HG03139 (cell line): ENCODE data around the gene RRP9.

Experiments used
- ATAC-seq: cut with Tn5 transposase; IDR thresholded peaks from one replicate; pipeline ENCODE4 v1.9.1; 2021; ENCODE audit not compliant: unreplicated experiment

Gene RRP9

DNA sequence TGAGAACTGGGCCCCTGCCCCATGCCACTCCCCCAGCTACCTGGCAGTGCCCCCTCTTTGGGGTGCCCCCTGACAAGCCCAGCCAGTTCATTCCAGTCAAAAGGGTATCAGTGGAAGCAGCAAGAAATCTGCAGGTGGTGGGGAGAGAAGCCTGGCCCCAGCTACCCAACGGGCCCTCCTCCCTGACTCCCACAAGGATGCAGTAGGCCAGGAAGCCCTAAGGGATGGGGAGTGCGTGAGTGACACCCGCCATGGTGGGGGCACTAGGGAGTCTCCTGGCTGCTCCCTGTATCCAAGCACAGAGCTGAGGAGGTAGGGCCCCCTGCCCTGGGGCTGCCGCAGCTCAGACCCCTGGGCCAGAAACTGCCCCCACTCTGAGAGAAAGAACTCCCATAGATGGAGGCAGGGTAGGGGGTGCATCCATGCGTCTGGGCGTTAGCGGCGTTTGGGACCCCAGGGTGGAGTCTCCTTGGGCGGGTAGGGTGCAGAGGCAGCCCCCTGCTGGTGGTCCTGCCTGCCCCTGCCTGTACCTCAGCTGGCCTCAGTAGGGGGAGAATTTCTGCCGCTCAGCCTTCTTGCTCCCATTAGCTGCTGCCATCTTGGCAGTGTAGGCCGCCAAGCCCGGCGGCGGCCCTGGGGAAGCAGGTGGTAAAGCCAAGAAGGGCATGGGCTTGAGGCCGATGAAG, 16.0 kb upstream of the RRP9 start:
- ATAC-seq = no peak

DNA sequence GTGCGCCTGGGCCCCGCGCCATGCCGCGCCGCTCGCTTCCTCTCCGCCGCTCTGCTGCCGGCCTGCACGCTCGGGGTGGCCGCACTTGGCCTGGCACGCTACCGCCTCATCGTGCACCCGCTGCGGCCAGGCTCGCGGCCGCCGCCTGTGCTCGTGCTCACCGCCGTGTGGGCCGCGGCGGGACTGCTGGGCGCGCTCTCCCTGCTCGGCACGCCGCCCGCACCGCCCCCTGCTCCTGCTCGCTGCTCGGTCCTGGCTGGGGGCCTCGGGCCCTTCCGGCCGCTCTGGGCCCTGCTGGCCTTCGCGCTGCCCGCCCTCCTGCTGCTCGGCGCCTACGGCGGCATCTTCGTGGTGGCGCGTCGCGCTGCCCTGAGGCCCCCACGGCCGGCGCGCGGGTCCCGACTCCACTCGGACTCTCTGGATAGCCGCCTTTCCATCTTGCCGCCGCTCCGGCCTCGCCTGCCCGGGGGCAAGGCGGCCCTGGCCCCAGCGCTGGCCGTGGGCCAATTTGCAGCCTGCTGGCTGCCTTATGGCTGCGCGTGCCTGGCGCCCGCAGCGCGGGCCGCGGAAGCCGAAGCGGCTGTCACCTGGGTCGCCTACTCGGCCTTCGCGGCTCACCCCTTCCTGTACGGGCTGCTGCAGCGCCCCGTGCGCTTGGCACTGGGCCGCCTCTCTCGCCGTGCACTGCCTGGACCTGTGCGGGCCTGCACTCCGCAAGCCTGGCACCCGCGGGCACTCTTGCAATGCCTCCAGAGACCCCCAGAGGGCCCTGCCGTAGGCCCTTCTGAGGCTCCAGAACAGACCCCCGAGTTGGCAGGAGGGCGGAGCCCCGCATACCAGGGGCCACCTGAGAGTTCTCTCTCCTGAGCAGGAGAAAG, 14.4 kb upstream of the RRP9 start:
- no peak for ATAC-seq

DNA sequence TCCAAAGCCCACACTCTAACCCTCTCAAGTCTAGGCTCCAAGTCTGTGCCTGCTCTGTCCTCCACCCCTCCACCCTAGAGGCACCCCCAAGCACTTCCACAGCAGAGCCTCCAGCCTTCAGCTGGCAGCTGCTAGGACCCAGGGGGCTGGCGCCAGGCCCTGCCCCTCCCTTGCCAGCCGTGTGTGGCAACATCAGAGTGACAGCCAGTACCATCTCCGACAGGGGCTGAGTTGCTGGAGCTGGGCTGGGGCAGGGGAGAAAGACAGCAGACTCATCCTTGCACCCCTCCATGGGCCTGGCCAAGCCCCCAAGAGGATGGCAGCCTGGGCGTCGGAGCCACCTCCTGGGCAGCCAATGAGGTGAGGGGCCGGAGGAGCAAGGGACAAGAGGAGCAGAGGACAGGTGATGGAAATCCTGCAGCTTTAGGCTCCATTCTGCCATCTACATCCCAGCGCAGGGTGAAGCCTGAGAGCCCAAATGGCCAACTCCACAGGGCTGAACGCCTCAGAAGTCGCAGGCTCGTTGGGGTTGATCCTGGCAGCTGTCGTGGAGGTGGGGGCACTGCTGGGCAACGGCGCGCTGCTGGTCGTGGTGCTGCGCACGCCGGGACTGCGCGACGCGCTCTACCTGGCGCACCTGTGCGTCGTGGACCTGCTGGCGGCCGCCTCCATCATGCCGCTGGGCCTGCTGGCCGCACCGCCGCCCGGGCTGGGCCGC, 13.6 kb upstream of the RRP9 start, which contains the start of gene GPR62:
Gene GPR62, plus strand, starts transcription at position 207 of the 718 bp plus-strand sequence. Its CDS starts 272 bp downstream, at position 479.
- no peak for ATAC-seq

DNA sequence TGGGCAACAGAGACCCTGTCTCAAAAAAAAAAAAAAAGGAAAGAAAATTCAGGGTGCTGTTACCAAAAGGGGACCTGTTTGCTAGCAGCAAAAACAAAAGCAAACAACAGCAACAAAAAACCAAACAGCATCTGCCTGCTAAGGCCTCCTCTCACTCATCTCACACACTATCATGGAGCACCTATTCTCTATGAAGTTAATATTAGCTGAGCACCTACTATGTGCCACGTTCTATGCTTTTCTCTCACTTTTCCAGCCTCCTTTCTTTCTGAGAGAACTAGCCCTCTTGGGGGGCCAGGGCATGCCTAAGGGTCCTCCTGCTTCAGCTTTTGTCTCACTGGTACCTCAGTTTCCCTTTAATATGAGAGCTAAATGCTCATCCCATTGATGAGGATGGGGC, 13.0 kb upstream of the RRP9 start:
- ATAC-seq = no peak

DNA sequence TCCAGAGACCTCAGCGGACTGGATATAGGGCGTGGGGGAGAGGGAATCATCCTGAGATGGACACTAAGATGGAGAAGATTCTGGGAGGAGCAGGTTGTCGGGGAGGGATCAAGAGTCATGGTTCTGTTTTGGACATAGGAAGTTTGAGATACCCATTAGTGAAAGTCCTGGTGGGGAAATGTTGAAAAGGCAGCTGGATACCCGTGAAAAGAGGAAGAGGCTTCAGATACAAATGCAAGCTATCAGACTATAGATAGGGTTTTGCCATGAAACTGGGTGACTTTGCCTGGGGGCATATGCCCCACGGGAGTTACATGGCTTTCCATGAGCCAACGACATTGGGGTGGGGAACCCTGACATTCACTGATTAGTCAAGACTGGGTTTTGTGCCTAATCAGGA, 12.4 kb upstream of the RRP9 start:
- no peak for ATAC-seq

DNA sequence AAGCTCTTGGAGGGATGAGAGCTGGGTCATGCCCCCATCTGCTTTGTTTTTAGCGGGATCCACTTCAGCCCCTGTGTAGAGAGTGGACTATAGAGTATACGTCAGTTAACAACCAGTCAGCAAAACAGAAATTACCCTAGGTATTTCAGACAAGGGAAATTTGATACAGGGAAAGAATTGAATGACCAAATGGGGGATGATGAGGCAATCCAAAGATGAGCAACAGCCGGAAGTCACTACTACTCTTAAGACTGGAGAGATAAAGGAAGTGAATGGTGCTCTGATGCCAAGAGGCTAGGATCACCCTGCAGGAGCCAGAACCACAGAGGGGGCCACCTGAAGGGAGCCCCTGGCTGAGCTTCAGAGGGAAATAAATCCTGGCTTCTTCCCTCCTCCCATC, 11.7 kb upstream of the RRP9 start:
- no peak for ATAC-seq

DNA sequence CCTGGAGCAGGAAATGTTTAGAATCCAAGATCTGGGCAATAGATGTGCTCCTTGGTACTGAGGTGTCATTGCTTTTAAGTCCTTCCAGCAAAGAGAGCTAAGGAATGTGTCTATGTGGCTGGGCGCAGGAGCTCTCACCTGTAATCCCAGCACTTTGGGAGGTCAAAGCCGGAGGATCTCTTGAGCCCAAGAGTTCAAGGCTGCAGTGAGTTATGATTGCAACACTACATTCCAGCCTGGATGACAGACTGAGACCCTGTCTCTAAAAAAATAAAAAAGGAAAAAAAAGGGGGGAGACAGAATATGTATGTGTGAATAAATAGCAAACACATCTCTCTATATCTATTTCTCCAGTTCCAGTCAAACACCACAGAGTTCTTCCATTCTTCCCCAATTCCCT, 9.2 kb upstream of the RRP9 start:
- ATAC-seq = no peak

DNA sequence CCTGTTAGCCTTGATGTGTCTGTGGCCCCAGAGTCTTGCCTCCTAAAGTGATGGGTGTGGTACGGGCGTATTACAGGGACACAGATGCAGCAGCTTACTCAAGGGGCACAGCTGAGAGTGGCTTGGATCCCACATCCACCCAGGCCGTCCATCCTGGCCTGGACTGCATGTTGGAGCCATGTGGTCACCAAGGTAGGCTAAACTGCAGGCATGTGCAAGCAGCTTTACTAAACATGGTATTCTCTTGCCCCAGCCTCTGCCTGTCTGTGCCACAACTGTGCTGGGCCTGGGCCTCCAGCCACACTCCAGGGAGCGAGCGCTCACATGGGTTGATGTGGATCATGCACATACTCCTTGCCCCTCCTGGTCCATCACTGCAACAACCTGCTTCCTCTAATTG, 7.4 kb upstream of the RRP9 start:
- no peak for ATAC-seq

DNA sequence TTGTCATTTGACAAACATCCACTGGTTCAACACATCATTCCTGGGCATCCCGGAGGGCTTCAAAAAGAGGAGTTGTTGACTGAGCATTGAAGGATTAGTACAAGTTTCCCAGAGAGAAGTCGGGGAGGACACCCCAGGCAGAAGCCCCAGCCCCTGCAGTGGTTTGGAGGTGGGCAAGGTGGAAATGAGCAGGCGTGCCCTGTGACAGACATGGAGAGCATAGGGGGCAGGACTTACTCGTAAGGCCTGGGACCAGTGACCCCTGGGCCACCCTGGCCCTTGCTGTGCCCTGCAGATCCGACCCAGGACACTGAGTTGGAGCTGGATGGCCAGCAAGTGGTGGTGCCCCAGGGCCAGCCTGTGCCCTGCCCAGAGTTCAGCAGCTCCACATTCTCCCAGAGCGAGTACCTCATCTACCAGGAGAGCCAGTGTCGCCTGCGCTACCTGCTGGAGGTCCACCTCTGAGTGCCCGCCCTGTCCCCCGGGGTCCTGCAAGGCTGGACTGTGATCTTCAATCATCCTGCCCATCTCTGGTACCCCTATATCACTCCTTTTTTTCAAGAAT, 6.4 kb upstream of the RRP9 start:
- no peak for ATAC-seq

DNA sequence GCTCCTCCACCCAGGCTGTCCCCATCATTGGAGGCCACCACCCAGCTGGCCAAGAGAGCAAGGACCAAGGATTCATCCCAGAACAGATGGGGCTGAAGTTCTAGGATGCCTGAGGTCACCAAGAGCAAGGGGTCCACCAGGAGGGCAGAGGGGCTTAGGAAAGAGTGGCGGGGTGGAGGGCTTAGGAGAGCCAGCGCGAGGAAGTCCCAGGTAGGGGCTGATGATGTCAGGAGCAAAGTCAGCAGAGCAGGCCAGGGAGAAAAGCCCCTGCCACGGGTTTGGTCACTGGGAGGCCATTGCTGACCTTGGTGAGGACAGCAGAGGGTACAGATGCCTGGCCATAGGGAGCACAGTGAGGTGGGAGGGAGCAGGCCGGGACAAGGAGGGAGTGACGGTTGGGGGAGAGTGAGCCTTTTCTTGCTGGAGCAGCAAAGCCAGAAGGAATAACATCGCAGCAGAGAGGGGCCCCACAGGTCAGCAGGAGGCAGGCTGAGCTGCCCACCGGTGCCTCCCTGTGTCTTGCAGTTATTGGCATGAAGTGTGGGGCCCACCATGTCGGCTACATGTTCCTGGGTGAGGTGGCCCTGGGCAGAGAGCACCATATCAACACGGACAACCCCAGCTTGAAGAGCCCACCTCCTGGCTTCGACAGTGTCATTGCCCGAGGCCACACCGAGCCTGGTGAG, 5.7 kb upstream of the RRP9 start:
- no peak for ATAC-seq

DNA sequence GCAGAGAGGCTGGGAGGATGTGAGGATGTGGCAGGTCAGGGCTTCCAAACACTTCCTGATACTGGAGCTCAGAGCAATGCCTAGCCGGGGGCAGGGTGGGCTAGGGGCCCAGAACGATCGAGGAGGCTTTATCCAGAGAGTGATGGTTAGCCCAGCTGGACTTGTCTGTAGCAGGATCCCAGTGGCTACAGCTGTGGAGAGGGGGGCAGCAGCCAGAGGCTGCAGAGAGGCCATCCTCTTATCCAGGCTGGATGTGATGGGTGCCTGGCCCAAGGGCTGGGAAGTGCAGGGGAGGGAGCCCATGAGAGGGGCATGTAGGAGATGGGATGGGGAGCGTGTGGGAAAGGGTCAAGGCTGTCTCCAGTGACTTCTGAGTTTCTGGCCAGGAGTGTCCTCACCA, 5.1 kb upstream of the RRP9 start:
- ATAC-seq = no peak

DNA sequence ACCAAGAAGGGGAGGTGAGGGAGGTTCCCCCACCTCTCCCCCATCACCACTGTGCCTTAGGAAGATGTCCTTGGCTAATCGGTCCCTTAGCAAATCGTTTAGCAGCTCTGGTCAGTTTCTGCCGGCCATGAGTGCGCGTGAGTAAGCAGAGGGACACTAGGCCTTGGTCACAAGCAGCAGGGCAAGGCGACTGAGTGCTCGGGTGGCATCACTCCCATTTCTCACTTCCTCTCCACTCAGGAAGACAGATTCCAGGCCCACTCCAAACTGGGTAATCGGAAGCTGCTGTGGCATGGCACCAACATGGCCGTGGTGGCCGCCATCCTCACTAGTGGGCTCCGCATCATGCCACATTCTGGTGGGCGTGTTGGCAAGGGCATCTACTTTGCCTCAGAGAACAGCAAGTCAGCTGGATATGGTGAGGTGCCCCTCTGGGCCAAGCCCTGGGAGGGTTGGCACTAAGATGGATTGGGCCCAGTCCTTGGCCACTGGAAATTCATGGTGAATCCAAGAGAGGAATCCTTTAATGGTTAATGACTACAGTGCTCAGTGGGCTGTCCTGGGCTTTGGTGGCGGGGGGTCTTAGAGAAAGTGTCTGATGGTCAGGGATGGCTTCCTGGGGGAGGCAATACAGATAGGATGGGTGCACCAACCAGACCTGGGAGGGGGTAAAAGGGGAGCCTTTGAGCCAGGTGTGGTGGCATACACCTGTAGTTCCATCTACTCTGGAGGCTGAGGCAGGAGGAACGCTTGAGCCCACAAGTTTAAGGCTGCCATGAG, 4.4 kb upstream of the RRP9 start:
- no peak for ATAC-seq

DNA sequence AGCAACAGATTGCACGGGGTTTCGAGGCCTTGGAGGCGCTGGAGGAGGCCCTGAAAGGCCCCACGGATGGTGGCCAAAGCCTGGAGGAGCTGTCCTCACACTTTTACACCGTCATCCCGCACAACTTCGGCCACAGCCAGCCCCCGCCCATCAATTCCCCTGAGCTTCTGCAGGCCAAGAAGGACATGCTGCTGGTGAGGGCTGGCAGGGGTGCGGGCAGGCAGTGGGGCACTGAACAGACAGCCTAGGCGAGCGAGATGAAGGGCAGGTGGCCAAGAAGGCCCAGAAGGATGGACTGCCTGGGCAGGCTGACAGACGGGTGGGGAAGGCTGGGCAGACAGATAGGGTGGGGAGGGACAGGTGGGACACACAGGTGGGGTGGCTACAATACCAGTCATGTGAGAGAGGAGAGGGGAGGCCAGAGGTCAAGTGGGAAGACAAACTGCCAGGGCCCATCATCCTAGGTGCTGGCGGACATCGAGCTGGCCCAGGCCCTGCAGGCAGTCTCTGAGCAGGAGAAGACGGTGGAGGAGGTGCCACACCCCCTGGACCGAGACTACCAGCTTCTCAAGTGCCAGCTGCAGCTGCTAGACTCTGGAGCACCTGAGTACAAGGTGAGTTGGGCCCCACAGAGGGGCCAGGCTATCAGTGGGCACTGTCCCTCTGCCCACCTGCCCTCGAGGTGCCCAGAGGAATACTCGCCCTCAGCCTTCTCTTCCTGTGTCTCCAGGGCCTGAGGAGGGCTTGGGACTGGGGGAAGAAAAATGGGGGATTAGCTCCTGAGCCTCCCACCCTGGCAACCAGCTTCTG, 3.5 kb upstream of the RRP9 start:
- no peak for ATAC-seq

DNA sequence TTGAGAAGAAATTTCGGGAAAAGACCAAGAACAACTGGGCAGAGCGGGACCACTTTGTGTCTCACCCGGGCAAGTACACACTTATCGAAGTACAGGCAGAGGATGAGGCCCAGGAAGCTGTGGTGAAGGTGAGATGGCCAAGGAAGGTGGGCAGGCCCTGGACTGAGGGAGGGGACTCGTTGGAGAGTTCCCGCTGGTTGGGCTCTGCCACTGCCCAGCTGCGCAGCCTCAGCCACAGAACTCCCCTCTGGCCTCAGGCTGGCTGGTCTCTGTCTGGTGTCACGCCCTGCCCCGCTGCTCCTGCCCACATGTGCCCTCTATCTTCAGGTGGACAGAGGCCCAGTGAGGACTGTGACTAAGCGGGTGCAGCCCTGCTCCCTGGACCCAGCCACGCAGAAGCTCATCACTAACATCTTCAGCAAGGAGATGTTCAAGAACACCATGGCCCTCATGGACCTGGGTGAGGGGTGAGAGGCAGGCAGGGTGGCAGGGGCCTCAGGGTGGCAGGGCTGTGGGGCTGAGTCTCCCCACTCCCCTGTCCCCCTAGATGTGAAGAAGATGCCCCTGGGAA, 2.8 kb upstream of the RRP9 start:
- no peak for ATAC-seq

DNA sequence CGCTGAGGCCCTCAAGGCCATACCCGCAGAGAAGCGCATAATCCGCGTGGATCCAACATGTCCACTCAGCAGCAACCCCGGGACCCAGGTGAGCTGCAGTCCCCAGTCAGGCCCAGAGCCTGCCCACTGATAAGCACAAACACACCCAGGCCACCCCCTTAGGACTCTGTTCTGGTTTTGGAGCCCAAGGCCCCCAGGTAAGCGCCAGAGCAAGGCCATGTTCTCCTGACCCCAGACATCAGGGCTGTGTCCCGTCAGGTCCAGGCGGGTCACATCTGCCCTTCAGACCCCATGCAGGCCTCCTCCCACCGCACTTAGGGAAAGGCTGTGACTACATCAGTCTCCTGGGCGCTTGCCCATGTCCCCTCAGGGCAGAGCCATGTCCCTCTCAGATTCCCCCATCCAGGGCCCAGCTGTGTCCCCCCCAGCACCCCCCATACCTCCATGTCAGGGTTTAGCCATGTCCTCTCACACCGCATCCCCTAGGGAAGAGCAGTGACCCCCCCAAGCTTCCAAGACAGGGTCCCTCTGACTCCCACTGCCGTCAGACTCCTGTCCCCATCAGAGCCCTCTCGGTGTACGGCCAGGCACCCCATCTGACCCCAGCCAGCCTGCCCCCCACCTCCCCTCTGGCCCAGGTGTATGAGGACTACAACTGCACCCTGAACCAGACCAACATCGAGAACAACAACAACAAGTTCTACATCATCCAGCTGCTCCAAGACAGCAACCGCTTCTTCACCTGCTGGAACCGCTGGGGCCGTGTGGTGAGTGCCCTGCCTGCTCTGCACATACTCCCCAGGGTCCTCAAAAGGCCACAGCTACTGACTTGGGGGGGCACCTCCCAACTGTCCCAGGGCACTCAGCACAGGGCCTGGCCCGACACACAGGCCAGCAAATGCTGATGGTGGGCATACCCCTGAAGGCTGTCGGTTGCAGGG, 2.0 kb upstream of the RRP9 start:
- no peak for ATAC-seq

DNA sequence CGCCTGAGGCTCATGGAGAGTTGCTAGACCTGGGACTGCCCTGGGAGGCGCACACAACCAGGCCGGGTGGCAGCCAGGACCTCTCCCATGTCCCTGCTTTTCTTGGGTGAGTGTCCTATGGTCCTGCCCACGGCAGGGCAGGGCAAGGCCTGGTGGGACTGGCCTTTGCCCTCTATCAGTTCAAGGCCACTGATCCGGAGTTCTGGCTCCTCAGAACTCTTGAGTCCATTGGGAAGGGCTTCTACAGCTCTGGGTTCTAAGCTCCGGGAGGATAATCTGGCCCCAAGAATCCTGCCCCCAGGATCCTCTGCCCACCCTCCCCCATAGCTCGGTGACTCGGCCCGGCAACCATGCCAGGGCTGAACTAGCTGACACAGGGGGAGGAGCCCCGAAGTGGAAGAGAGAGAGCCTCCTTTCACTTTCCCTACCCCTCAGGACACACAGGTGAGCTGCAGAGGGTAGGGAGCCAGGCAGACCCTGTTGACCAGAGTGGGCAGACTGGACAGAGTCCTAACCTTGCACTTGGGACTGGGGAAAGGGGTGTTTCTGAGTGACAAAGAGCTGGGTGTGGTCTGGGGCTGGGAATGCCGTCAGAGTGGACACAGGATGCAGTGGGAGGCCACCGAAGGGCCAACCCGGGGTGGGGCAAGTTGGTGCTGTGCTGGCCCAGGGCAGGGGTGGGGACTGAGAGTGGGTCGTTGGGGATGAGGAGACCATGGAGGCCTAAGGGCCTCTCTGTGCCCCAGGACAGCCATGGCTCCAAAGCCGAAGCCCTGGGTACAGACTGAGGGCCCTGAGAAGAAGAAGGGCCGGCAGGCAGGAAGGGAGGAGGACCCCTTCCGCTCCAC, 1.1 kb upstream of the RRP9 start:
- no peak for ATAC-seq

DNA sequence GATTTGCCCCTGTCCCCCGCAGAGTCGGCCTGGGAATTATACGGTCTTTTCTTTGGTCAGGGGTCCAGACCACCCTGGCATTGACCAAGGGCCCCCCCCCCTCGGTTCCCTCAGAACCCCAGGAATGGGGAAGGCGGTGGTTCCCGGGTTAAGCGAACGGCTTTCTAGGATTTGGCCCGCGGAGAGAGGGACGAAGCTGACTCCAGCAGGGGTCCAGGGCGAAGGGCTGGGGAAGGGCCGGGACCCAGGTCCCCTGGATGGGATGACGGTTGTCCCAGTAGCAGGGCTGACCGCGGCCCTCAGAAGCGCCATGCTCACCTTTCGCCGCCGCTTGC, 274 bp downstream of the RRP9 start:
- ATAC-seq = no peak
